Left lung (tissue), 10 donors: ENCODE results near the gene SMIM36. TPM values are rescaled to one million over a fixed set of nuclear protein-coding genes. Genes with fewer than 3 reads are reported as not detected.

ENCODE experiments used
- ATAC-seq: fragments of 200-7000 bp; cut with Tn5 transposase; one replicate; pipeline ENCODE4 v1.9.1; 2020; ENCODE audit warnings: moderate library complexity
- DNase-seq, 4 donors: peaks; one replicate each; pipeline ENCODE4 v3.0.0-alpha.2; 2013 to 2020
- H3K27ac ChIP-seq, 2 donors: fragments of 200-600 bp; sonication (generic) in 1 of 2; one replicate each; pipeline versions ENCODE4 v1.5.0 to v1.8.0; 2020 to 2021
- H3K27me3 ChIP-seq, 2 donors: fragments of 200-600 bp; sonication (generic) in 1 of 2; one replicate each; pipeline versions ENCODE4 v1.5.0 to v1.8.0; 2020 to 2021
- H3K36me3 ChIP-seq, 2 donors: fragments of 200-600 bp; sonication (generic) in 1 of 2; one replicate each; pipeline versions ENCODE4 v1.5.0 to v1.8.0; 2020 to 2021
- H3K4me1 ChIP-seq, 2 donors: fragments of 200-600 bp; one replicate each; pipeline ENCODE4 v1.8.0; 2021
- H3K4me3 ChIP-seq, 2 donors: fragments of 200-600 bp; sonication (generic) in 1 of 2; one replicate each; pipeline versions ENCODE4 v1.5.0 to v1.8.0; 2020 to 2021; ENCODE audit warnings: mild to moderate bottlenecking in 1 of 2
- H3K9me3 ChIP-seq, 2 donors: fragments of 200-600 bp; sonication (generic) in 1 of 2; one replicate each; pipeline versions ENCODE4 v1.5.0 to v1.8.0; 2020 to 2021
- CTCF ChIP-seq, 2 donors: fragments of 200-600 bp; sonication (generic) in 1 of 2; IDR thresholded peaks; one replicate each; pipeline versions ENCODE4 v1.5.0 to v1.8.0; 2021; ENCODE audit warnings: antibody characterized with exemption in 2 of 2
- intact Hi-C, 2 donors: fragments of 100-400 bp; cut with DNase I; formaldehyde crosslinking; loops; one replicate each; pipeline versions ENCODE4 v1.11.2 to v1.14.2; 2022
- polyA plus RNA-seq, 6 donors: library from polyadenylated mRNA; unstranded; fragments of 120-200 nt; gene quantifications; one replicate each; pipeline ENCODE4 v1.2.1, GENCODE V29; 2013; ENCODE audit not compliant: insufficient read length in 6 of 6
- total RNA-seq, 2 donors: library from RNA; stranded (reverse); fragmentation: NEBNext Ultra II Directional; extraction: Animal tissue kit (Norgen Biotek cat#: 25700); gene quantifications; one replicate each; pipeline ENCODE4 v1.2.1, GENCODE V29; 2021
- donor health status: DM: no; HTN: yes; CAD: no.
- donor health status: DM: no; HTN: no; CAD: no.

SMIM36 gene
- total and polyA plus RNA-seq, 8 donors, result 0.11 to 0.28 (median 0.26) TPM; not detected in 2

GRCh38 chr17:55545806-55546205, 34.6 kb upstream of the SMIM36 start:
- no peaks in the 10 kb centered on the region for H3K27me3 ChIP-seq
- H3K36me3 ChIP-seq, result no peaks in the 10 kb centered on the region
- no peak for TF ChIP-seq CTCF (IDR thresholded peaks at IDR 0.05)
- H3K27ac ChIP-seq, result no peak overlapping the region
- H3K4me3 ChIP-seq, result no peak overlapping the region
- ATAC-seq (no peak), DNase-seq (no peak)
- no peaks in the 10 kb centered on the region for H3K9me3 ChIP-seq
- intact Hi-C loops, result no loop called here
- H3K4me1 ChIP-seq, result no peaks in the 10 kb centered on the region

- Histone ChIP-seq H3K4me1 (no peaks in the 10 kb centered on the region), H3K4me3 (no peak overlapping the region), H3K27ac (no peak overlapping the region), H3K36me3 (no peaks in the 10 kb centered on the region), H3K27me3 (no peaks in the 10 kb centered on the region), H3K9me3 (no peaks in the 10 kb centered on the region)
- DNase-seq (no peak), ATAC-seq (no peak)
- intact Hi-C loops, result no loop called here
- no peak for TF ChIP-seq CTCF (IDR thresholded peaks at IDR 0.05)
These were observed 32.5 kb upstream of the SMIM36 start for GRCh38 chr17:55543709-55544108.

- intact Hi-C loops, result no loop called here
- H3K36me3 ChIP-seq, result no peaks in the 10 kb centered on the region
- H3K9me3 ChIP-seq, result no peaks in the 10 kb centered on the region
- no peaks in the 10 kb centered on the region for H3K4me1 ChIP-seq
- TF ChIP-seq CTCF (IDR thresholded peaks at IDR 0.05), result no peak
- H3K27me3 ChIP-seq, result no peaks in the 10 kb centered on the region
- H3K4me3 ChIP-seq, result no peak overlapping the region
- no peak for ATAC-seq
- no peak overlapping the region for H3K27ac ChIP-seq
- no peak for DNase-seq
These were observed 29.3 kb upstream of the SMIM36 start for GRCh38 chr17:55540414-55541091.

- Histone ChIP-seq H3K36me3 (no peaks in the 10 kb centered on the region), H3K4me1 (no peaks in the 10 kb centered on the region), H3K27me3 (no peaks in the 10 kb centered on the region), H3K4me3 (no peak overlapping the region), H3K9me3 (no peaks in the 10 kb centered on the region), H3K27ac (no peak overlapping the region)
- TF ChIP-seq CTCF (IDR thresholded peaks at IDR 0.05), result no peak
- DNase-seq (no peak), ATAC-seq (no peak)
- intact Hi-C loops, result loop anchor here in 1 of 2 donors (5.0 kb wide), 1 partner anchor 51 kb away; no protein-coding TSS in a partner anchor
These were observed 25.0 kb upstream of the SMIM36 start for GRCh38 chr17:55536205-55536604.

- H3K27me3 ChIP-seq, result no peaks in the 10 kb centered on the region
- no peaks in the 10 kb centered on the region for H3K9me3 ChIP-seq
- no peak for TF ChIP-seq CTCF (IDR thresholded peaks at IDR 0.05)
- no peaks in the 10 kb centered on the region for H3K4me1 ChIP-seq
- ATAC-seq (no peak), DNase-seq (no peak)
- H3K36me3 ChIP-seq, result no peaks in the 10 kb centered on the region
- H3K4me3 ChIP-seq, result no peak overlapping the region
- no peak overlapping the region for H3K27ac ChIP-seq
- intact Hi-C loops, result no loop called here
These were observed 22.4 kb upstream of the SMIM36 start for GRCh38 chr17:55533608-55534007.
